ENCODE measurements around the gene AKT1. TPM values are rescaled to one million over a fixed set of nuclear protein-coding genes. Genes with fewer than 3 reads are reported as not detected.
A peak's percentile ranks its signal among the peaks of the same experiment; 100 is the strongest.

AKT1 gene
- total and polyA plus RNA-seq, 12 donors: 95.7 to 152 (median 137) TPM

GRCh38 chr14:104721505-104722431 lies 73.8 kb downstream of the AKT1 start:
- Histone ChIP-seq H3K36me3 (peaks cover 0 to 28% (median 2%) of the 10 kb centered on the region in 9 donors), H3K4me3 (no peak overlapping the region), H3K4me1 (peaks cover 30 to 78% (median 59%) of the 10 kb centered on the region in 9 donors), H3K27me3 (no peaks in the 10 kb centered on the region), H3K27ac (peak overlapping the region; percentile 44 to 98 (median 90)), H3K9me3 (no peaks in the 10 kb centered on the region)
- DNase-seq (peak; percentile 72 to 76), ATAC-seq (peak; percentile 10 to 66 (median 42))
- 52% methylated on average over 18 of the region's 18 CpGs for WGBS, 2 donors
- TF ChIP-seq, protein P1, sequence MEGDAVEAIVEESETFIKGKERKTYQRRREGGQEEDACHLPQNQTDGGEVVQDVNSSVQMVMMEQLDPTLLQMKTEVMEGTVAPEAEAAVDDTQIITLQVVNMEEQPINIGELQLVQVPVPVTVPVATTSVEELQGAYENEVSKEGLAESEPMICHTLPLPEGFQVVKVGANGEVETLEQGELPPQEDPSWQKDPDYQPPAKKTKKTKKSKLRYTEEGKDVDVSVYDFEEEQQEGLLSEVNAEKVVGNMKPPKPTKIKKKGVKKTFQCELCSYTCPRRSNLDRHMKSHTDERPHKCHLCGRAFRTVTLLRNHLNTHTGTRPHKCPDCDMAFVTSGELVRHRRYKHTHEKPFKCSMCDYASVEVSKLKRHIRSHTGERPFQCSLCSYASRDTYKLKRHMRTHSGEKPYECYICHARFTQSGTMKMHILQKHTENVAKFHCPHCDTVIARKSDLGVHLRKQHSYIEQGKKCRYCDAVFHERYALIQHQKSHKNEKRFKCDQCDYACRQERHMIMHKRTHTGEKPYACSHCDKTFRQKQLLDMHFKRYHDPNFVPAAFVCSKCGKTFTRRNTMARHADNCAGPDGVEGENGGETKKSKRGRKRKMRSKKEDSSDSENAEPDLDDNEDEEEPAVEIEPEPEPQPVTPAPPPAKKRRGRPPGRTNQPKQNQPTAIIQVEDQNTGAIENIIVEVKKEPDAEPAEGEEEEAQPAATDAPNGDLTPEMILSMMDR (IDR thresholded peaks at IDR 0.05): no peak
- intact Hi-C loops (cut with DNase I): loop anchor here in 3 of 10 donors (10.0 kb wide), 1 partner anchor 137 kb away; no protein-coding TSS in a partner anchor

Other genes with a start within 250 kb of the AKT1 start
- 100 to 1,000 TPM in 1 of 10 donors, 10 to 100 TPM in 9; 55.0 to 124 (median 75.1) TPM for gene C14orf180, start 216.0 kb downstream of the AKT1 start, total RNA-seq
- 100 to 1,000 TPM in 1 of 2 donors, 10 to 100 TPM in 1; 13.8 to 139 TPM for gene C14orf180, start 216.0 kb downstream of the AKT1 start, polyA plus RNA-seq
- 1 to 10 TPM in 1 of 10 donors, under 1 TPM in 4, not detected in 5; 0.34 to 1.0 (median 0.42) TPM for gene TMEM179, start 191.0 kb downstream of the AKT1 start, total RNA-seq
- gene TMEM179, start 191.0 kb downstream of the AKT1 start, polyA plus RNA-seq: under 1 TPM; 0.17 to 0.22 TPM
- gene INF2, start 106.1 kb downstream of the AKT1 start, total RNA-seq: 10 to 100 TPM; 22.5 to 40.1 (median 27.7) TPM
- 10 to 100 TPM; 27.0 to 73.8 TPM for gene INF2, start 106.1 kb downstream of the AKT1 start, polyA plus RNA-seq
- 100 to 1,000 TPM; 159 to 295 (median 195) TPM for gene ADSS1, start 71.5 kb downstream of the AKT1 start, total RNA-seq
- gene ADSS1, start 71.5 kb downstream of the AKT1 start, polyA plus RNA-seq: 100 to 1,000 TPM in 1 of 2 donors, 10 to 100 TPM in 1; 74.6 to 220 TPM
- gene SIVA1, start 42.6 kb downstream of the AKT1 start, total RNA-seq: 10 to 100 TPM; 43.3 to 69.6 (median 50.8) TPM
- 100 to 1,000 TPM in 1 of 2 donors, 10 to 100 TPM in 1; 78.6 to 203 TPM for gene SIVA1, start 42.6 kb downstream of the AKT1 start, polyA plus RNA-seq
- gene ZBTB42, start 5.4 kb upstream of the AKT1 start, total RNA-seq: 1 to 10 TPM; 4.3 to 9.2 (median 6.9) TPM
- gene ZBTB42, start 5.4 kb upstream of the AKT1 start, polyA plus RNA-seq: 1 to 10 TPM; 1.8 to 5.9 TPM
- gene CEP170B, start 69.5 kb upstream of the AKT1 start, total RNA-seq: 10 to 100 TPM in 9 of 10 donors, 1 to 10 TPM in 1; 8.3 to 13.6 (median 12.3) TPM
- gene CEP170B, start 69.5 kb upstream of the AKT1 start, polyA plus RNA-seq: 1 to 10 TPM; 6.8 to 9.1 TPM
- under 1 TPM in 9 of 10 donors, not detected in 1; 0.23 to 0.91 (median 0.50) TPM for gene PLD4, start 129.1 kb upstream of the AKT1 start, total RNA-seq
- gene PLD4, start 129.1 kb upstream of the AKT1 start, polyA plus RNA-seq: under 1 TPM; 0.07 to 0.13 TPM
- gene AHNAK2, start 182.6 kb upstream of the AKT1 start, total RNA-seq: 10 to 100 TPM in 1 of 10 donors, 1 to 10 TPM in 9; 1.1 to 29.5 (median 2.6) TPM
- 1 to 10 TPM; 3.5 to 4.0 TPM for gene AHNAK2, start 182.6 kb upstream of the AKT1 start, polyA plus RNA-seq
- gene CLBA1, start 190.0 kb upstream of the AKT1 start, total RNA-seq: 1 to 10 TPM; 1.2 to 3.1 (median 2.4) TPM
- gene CLBA1, start 190.0 kb upstream of the AKT1 start, polyA plus RNA-seq: 1 to 10 TPM; 2.9 to 3.5 TPM
- 1 to 10 TPM; 1.5 to 6.4 (median 2.0) TPM for gene CDCA4, start 225.3 kb upstream of the AKT1 start, total RNA-seq
- 1 to 10 TPM; 2.7 to 3.2 TPM for gene CDCA4, start 225.3 kb upstream of the AKT1 start, polyA plus RNA-seq

All from heart right ventricle (tissue), 16 donors.